HL-60/S4 (cell line): ENCODE results near the gene ATRN.

Experiments
- in situ Hi-C: fragments of 300-500 bp; cut with MboI; formaldehyde crosslinking; loops from 2 replicates; pipeline ENCODE4 v1.14.3; 2022; ENCODE audit warnings: low sequenced_read_pairs

The ATRN gene

DNA sequence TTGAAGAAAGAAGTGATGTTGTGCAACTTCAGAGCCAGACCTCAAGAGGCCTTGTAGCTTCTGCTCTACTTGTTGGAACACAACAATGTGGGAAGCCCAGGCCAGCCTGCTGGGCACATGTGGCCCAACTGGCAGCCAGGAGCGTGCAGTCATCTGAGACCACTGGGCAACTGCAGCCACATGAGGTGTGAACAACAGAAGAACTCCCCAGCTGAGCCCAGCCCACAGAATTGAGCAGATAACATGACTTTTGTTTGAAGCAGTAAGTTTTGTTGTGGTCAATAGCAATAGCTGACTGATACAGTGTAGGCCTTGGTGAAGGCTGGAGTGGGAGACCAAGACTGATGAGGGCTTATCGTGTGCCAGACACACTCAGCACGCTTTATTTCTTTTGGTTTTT, 219.6 kb downstream of the ATRN start:
- in situ Hi-C loops = loop anchor here (25.0 kb wide), 1 partner anchor 897 kb away; no protein-coding TSS in a partner anchor

DNA sequence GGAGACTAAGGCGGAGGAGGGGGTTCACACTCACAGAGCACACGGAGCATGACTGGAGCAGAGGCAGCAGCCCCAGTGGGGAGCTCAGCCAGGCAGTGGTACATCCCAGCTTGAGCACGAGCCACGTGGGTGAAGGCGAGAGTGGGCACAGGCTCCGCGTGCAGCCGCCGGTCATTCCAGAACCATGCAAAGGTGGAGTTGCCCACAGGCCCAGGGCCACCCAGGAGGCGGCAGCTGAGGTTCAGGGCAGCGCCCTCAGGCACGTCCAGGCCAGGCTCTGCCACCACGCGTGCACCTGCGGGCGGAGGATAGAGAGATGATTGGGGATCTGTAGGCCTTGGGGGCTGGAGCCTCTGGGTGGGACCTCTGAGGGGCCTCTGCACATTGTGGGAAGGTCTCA, 220.5 kb downstream of the ATRN start:
- in situ Hi-C loops = loop anchor here (25.0 kb wide), 1 partner anchor 896 kb away; no protein-coding TSS in a partner anchor

DNA sequence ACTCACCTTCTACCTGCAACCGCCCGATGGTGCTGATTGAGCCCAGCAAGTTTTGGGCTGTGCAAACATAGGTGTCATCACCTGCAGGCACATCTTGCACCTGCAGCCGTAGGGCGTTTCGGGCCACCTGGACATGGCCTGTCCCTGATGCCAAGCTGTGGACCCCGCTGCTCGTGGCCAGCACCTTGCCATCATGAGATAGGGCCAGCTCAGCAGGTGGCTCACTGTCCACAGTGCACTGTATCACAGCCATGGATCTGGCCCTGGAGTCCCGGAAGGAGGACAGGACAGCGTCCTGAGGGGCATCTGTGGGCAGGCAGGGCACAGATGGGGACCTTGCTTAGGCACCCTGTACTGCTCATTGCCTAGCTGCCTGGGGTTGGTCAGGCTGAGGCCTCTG, 221.1 kb downstream of the ATRN start:
- in situ Hi-C loops = loop anchor here (25.0 kb wide), 1 partner anchor 895 kb away; no protein-coding TSS in a partner anchor

DNA sequence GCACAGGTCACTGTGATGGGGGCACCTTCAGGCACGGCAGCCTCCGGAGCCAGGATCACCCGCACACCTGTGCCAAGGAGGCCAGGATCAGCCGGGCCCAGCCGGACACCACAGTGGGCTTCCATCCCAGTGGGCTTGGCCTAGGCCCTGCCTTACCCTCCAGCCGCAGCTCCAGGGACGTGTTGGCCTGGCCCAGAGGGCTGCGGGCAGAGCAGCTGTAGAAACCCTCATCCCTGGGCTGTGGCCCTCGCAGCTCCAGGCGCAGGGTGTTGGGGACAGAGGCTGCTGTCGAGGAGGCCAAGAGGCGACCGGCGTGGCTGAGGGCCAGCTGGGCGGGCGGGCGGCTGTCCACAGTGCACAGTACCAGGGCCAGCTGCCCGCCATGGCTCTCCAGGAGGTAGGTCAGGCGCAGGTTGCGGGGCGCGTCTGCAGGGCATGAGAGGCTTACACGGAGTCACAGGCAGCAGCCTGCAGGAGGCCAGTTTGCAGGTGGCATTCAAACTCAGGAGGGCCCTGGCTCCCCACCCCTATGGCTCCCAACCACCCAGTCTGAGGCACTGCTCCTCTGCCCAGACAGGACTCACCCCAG, 222.0 kb downstream of the ATRN start:
- in situ Hi-C loops = loop anchor here (25.0 kb wide), 1 partner anchor 895 kb away; no protein-coding TSS in a partner anchor

DNA sequence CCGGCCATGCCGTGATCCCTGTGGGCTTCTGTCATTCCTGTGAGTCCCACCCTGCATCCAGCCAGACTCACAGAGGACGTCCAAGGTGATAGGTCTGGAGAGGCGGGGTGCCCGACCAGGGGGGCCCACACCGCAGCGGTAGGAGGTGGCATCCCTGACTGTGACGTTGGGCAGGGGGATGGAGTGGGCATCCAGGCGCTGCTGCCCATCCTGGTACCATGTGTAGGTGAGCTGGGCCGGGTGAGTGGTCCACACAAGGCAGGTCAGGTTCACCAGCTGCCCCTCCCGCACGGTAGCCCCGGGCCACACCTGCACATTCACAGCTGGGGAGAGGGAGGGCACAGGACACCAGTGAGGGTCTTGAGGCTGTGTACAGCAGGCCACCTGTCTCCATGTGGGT, 222.6 kb downstream of the ATRN start:
- in situ Hi-C loops = loop anchor here (25.0 kb wide), 1 partner anchor 894 kb away; no protein-coding TSS in a partner anchor

DNA sequence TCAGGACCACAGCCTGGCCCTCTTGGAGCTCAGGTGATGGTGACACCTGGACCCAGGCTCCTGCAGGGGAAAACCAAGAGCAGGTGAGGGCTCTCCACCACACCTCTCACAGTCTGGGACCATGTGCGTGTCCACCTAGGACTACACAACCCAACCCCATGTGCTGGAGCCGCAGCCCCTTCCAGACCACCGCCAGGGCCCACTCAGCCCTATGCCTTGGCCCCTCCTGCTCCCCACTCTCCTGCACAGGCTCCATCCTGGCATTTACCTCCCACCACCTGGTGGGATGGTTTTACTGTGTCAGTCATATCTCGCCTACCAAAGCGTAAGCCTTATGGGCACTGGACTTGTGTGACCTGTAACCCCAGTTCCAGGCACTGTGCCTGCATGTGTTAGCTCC, 224.0 kb downstream of the ATRN start:
- in situ Hi-C loops = loop anchor here (25.0 kb wide), 1 partner anchor 892 kb away; no protein-coding TSS in a partner anchor

DNA sequence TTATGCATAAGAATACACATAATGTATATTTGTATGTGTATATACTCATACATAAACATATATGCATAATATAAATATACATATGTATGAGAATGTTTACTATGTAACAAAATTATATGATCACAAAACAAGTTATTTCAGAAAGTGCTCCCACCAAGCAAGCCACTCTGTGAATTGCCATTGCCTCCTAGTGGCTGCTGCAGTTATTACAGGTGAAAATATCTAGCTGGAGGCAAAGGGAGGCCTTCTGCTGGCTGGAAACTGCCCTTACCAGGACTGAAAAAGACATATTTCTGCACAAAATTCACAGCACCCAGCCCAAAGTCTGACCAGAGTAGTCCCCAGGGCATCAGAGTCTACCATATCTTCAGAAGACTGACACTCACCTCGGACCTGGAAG, 225.4 kb downstream of the ATRN start:
- in situ Hi-C loops = loop anchor here (25.0 kb wide), 1 partner anchor 891 kb away; no protein-coding TSS in a partner anchor

DNA sequence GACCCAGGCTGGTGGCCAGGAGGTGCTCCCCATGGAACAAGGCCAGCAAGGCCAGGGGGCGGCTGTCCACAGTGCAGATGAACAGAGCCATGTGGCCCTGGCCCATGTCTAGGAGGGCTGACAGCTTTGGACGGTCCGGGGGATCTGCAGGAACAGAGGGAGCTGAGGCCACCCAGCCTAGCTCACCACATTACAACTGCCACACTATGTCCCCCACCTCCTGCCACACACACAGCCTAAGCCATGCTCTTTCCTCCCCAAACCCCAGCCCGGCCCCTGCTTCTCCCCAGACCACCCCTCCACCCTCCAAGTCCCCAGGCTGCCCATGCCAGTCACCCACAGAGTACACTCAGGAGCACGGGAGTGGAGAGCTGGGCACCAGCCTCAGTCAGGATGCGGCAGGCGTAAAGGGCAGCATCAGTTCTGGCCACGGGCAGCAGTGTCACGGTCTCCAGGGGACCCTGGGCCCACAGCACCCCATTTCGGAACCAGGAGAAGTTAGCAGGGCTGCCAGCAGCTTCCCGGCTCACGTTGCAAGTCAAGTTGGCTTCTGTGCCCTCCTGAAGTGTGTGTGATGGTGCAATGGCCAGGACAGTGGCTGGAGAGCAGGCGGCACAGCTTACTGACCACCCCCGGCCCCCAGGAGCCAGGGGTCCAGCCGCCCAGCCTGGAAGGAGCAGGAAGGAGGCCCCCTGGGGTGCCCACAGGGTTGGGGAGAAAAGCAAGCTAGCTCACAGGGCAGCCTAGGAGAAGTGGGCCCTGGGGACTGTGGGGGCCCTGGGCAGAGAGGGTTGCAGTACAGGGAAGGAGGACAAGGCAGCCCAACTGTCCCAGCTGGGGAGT, 226.1 kb downstream of the ATRN start:
- in situ Hi-C loops = loop anchor here (25.0 kb wide), 1 partner anchor 890 kb away; no protein-coding TSS in a partner anchor

DNA sequence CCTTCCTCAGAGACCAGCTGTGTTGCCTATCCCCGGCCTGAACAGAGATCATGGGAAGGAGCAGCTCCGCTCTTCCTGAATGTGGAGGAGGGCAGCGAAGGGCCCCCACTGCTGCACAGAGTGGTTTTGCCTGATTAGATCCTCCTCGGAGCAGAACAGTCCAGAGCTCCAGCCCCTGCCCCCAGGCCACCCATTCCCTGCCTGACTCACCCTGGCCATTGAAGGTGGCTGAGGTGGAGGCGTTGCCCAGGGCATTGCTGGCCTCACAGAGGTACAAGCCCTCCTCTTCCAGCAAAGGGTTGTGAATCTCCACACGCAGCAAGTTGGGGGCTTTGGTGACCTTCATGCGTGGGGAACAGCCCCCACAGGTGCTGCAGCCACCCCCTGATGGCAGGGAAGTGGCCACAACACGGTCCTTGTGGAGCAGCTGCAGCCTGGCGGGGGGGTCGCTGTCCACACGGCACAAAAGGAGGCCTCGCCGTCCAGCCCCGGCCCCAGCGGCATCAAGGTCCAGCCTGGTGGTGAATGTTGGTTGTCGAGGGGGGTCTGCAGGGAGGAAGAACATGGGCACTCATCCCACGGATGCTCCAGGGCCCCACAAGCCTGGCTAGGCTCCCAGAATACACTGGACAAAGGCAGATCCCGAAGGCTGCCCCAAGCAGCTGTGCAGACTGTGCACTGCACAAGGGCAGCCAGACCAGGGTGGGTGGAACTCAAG, 226.9 kb downstream of the ATRN start:
- in situ Hi-C loops = loop anchor here (25.0 kb wide), 1 partner anchor 890 kb away; no protein-coding TSS in a partner anchor

DNA sequence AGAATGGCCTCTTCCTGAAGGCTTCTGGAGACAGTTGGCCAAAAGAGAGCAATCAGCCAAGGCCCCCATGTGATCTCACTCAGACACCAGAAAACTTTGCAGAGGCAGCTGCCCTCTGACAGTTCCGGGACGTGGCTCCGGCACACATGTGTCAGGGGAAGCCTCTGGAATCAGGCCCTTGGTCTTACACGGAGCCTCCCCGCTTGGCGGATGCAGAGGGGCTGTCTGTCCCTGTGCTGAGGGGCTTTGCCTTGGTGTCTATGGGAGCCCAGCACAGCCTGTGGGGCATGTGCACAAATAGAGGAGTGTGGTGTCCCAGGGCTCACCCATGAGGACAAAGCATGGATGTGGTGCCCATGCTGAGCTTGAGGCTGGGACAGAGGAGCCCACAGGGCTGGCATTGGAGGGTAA, 227.8 kb downstream of the ATRN start:
- in situ Hi-C loops = loop anchor here (25.0 kb wide), 1 partner anchor 889 kb away; no protein-coding TSS in a partner anchor

DNA sequence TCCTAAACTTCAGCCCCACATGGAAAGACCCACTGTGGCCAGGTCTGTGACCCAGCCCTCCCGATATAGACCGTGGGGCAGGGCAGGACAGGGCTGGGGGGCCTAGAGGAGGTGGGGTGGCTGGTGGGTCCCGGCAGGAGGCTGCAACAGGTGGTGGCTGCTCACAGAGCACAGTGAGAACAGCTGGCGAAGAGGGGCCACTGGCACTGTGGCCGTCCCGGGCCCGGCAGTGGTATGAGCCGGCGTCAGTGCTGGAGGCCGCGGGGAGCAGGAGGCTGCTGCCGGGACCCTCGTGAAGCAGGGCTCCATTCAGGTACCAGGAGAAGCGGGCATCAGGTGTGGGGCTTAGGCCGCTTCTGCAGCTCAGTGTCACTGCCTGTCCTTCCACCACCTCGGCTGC, 228.2 kb downstream of the ATRN start:
- in situ Hi-C loops = loop anchor here (25.0 kb wide), 1 partner anchor 888 kb away; no protein-coding TSS in a partner anchor
